Measurements from ENCODE around the gene RPTOR. TPM values are rescaled to one million over a fixed set of nuclear protein-coding genes. Genes with fewer than 3 reads are reported as not detected.

The RPTOR gene
- total RNA-seq, 2 experiments from 2014 or later, result 60.0 to 67.2 TPM

DNA sequence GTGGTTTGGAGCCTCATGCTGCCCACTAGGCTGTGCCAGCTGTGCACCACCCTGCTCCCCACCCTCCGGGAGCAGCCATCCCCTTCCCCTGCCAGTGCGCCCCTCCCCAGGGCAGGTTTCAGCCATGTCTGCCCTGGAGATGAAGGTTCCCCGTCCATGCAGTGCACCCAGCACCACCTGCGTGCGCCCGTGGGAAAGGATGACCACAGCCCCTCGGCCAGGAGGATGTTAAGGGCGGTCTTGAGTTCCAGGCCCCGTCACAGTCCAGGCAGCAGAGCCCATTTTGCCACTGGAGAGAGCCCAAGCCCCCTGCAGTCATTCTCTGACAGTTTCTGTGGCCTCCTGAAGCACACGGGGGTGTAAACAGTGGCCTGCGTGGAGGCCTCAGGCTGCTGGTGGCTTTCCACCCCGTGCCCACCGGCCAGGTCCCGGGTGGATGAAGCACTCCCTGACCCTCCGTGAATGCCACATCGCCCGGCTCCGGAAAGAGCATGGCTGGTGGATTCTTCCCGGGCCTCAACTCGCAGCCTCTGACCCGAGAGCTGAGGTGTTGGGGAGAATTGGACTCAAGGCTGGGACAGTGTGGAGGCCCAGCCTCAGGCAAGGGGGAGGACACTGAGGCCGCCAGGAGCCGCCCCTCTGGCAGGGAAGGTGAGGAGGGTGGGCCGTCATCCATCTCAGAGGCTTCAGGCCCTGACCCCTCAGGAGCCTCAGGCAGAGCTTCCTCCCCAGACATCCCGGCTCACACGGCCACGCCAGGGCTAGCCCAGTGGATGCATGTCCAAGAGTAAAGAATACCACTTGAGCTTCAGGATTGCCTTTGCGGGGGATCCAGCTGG is 377.3 kb downstream of the RPTOR start:
- ChIA-PET CTCF (no interaction called here), POLR2A (no interaction called here)

DNA sequence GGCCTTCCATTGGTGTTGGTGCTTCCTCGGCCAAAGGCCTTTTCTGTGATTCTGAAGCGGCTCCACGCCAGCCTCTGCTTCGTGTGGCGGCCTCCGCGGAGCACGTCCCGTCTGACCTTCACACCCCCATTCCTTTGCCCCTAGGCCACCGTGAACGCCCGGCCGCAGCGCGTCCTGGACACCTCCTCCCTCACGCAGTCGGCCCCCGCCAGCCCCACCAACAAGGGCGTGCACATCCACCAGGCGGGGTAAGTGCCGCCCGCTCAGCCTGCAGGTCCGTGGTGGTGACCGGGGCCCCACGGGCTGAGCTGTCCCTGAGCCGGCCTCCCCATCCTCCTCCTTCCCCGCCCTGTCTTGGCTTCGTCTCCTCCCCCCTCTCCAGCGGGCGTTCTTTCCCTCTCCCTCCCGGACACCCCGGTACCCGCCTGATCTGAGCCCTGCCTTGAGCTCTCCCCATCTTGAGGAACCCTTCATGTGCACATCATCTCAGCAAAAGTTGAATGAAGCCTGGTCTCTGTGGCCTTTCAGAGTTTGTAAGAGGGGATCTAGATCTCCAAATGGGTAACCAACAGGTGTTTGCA is 378.0 kb downstream of the RPTOR start:
- ChIA-PET CTCF (no interaction called here), POLR2A (no interaction called here)

DNA sequence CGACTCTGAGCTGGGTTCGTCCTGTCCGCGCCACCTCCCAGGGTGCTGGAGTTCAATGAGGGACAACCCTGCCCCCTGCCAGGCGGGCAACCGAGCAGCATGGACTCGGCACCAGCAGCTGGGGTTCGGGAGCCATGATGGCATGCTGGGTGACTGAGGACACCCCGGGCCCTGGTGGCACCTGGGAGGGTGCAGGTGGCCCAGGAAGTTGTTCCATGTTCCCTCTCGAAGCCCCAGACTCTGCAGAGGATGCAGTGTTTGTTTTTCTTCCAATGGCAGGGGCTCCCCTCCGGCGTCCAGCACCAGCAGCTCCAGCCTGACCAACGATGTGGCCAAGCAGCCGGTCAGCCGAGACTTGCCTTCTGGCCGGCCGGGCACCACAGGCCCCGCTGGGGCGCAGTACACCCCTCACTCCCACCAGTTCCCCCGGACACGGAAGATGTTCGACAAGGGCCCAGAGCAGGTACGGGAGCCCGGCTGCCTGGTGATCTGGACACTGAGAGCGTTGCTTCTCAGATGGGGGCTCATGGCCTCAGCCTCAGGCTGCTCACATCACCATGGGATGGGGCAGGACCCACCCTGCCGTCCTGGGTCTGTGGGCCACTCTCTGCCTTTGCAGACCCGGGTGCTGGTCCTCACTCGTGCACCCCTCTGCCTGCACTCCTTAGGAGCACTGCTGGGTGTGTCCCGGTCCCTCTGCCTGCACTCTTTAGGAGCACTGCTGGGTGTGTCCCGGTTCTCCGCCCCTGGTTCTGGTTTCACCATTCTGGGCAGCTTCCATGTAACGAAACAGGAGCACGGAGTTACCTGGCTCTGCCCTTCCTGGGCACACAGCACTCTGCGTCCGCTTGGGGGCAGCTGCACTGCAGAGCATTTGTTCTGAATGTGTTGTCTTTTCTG is 378.8 kb downstream of the RPTOR start:
- ChIA-PET CTCF (interaction anchor here (0.8 kb wide), 1 partner anchor 14 kb away, joined by 3 read pairs; no protein-coding TSS in a partner anchor), POLR2A (no interaction called here)

DNA sequence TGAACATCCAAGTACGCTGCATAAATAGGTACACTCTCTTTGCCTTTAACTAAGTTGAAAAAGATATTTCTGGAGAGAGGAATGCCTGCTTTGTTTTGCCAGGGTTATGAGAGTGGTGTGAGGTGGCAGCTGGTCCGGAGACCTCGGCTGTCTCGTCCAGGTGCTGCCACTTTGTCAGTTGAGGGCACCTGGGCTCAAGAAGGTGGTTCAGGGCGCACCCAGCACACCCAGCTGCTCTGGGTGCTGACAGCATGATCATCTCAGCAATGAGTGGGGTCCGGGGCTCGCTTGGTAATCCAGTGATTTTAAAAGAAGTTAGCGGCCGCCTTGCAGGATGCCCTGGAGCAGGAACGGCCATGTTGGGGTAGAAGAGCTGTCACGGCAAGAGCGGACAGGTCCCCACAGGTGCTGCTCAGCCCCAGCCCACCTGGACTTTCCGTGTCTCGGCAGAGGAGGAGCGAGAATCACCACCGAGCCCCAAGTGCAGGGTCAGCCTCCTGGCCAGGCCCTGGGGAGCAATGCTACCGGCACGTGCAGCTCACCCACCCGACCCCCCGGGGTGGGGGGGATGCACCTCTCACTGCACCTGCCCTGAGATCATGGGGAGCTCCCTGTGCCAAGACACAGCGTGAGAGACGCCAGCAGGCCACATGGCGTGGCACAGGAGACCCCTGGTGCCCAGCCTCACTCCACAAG is 379.6 kb downstream of the RPTOR start:
- POLR2A ChIA-PET, result no interaction called here
- CTCF ChIA-PET, result interaction anchor here (0.8 kb wide), 1 partner anchor 13 kb away, joined by 3 read pairs; no protein-coding TSS in a partner anchor

DNA sequence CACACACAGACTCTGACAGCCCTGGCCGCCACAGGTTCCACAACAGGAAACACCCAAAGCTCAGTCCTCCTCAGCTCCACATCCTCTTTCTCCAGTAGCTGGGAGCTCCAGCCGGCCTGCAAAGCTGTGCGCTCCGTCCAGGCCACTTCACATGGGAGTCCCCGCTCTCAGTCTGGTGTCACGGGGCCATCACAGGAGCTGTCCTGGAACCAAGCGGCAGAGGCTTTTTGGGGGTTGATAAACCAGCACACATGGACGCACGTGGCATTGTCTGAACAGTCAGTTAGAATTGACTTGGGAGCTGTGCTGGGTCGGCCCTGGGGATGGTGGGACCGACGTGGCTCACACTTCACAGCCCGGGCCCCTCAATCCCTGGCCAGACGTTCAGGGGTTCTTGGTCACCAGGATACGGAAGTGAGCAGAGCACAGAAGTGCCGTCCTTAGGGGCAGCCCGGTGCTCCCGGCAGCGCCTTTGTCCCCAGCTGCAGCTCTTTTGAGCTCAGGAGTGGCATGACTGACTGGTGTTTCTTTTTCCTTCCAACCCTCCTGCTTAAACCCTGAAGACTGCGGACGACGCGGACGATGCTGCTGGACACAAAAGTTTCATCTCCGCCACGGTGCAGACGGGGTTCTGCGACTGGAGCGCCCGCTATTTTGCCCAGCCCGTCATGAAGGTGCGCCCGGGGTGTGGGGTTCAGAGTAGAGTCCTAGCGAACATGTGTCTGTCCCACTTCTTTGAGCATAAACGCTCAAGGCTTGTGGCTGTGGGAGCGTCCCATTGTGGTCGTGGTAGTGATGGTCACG is 380.4 kb downstream of the RPTOR start:
- ChIA-PET POLR2A (no interaction called here), CTCF (no interaction called here)

DNA sequence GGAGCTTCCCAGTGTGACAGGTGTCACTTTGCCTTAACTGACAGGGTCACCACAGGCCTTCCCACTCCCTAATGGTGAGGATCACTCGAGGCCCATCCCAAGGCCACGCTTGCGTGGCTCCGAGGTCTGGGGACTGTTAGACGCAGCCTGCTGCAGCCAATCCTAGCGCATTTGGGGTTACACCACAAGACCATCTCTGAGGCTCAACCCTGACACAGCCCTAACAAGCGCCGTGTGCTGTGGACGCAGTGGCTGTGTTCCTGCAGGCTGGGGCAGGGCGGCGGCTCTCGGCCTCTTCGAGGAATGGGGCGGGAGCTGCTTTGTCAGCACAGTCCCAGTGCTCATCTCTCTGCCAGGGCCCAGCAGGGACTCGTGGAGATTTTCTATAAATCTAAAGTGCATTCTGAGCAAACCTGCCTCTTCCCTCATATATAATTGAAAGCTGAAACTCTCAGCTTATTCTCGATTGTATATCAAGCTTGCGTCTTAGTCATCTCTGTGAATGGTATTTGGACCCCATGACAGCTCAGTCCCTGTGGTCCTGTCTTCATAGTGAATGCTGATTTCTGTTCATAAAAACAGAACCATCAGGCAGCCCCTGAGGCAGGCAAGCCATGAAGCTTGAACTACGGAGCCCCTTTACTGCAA is 381.2 kb downstream of the RPTOR start:
- CTCF ChIA-PET, result interaction anchor here (1.1 kb wide), 1 partner anchor 21 kb away, joined by 3 read pairs; no protein-coding TSS in a partner anchor
- POLR2A ChIA-PET, result no interaction called here

DNA sequence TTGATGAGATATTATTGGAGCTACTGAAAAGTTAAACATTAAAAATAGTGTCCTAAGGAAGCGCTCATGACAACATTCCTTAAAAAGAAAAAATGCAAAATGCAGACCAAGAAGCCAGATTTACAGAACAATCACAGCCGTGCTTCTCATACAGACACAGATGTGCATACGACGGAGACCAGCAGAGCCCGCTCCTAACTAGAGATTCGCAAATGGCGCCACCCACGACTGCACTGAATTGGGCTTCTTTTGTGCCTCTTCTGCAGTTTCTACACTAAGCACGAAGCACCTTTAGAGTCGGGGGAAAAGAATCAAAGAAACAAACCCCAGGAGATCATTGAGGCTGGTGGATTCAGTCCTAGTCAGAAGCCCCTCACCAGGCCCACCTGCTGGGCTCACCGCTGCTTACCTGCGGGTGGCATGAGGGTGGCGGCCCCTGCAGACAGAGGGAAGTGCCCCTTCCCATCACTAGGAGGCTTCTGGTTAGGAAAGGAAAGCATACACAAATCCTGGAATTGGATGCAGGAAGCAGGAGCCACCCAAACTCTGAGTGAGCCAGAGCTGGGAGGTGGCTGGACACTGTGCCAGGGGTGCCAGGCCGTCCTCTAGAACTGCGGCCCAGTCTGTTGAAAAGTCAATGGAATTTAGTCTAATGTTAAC is 382.1 kb downstream of the RPTOR start:
- ChIA-PET CTCF (interaction anchor here (1.1 kb wide), 1 partner anchor 22 kb away, joined by 3 read pairs; no protein-coding TSS in a partner anchor), POLR2A (no interaction called here)

DNA sequence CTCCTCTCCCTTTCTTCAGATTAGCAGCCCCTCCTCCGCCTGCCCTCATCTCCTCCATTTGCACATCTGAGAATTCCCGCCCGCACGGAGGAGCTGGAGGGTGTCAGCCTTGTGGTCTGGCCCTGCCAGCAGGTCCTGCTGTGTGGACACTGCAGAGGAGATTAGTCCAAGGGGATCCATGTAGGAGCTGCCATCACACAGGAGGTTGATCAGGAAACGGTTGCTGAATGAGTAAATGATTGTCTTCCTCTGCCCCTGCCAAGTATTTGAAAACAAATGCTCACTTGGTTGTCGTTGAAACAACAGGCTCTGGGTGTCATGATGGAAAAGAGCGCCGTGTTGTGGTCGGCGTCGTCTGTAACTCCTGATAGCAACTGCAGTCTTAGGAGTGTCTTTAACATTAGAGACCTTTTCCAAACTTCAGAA is 383.2 kb downstream of the RPTOR start:
- ChIA-PET CTCF (no interaction called here), POLR2A (no interaction called here)

DNA sequence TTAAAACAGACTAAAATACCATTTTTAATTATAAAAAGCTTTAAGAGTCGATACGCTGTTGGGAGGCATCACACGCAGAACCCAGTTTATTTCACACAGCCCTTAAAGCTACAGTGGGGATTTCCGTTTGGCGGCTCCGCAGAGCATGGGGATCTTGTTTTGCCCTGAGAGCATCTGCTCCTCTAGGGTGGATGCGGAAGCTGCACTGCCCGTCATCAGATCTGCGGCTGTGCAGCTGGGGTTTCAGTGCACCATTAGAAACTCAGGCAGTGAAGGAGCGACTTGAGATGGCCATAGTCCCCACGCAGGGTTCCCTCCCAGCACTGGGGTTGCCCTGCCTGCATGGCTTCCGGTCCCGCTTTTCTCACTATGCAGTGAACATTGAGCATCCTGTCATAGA is 384.8 kb downstream of the RPTOR start:
- POLR2A ChIA-PET, result no interaction called here

DNA sequence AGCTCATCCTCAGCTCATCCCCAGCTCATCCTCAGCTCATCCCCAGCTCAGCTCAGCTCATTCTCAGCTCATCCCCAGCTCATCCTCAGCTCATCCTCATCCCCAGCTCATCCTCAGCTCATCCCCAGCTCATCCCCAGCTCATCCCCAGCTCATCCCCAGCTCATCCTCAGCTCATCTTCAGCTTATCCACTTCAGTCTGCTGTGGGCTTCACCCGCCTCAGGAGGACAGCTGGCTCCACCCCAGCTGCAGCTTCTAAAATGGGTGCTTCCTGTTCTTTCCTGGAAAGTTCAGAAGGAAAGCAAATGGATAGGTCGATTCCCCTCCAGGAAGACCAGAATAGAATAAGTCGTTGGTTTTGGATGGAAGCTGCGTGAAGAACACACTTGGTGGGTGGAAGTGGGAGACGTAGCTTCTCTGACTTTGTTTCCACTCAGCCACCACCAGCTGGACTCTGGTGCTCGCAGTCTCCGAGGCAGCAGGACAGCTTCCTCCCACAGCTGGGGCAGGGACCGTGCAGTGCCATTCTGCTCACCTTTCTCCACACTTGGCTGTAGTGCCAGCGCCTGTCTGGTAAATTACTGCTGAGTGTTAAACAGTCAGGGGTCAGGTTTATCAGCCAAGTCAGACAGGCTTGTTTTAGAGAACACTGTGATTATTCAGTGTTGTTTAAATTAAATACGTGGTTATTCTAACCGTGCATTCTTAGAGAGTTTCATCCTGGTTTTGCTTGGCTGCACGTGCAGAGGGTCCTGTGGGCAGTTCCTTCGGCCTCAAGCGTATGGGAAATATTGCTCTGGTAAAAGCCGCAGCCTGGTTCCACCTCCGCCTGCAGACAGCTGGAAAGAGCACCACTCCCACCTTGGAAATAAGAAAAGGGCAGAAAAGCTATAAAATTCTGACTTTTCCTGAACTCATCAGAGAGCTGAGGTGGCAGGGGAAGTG is 386.0 kb downstream of the RPTOR start:
- ChIA-PET POLR2A (no interaction called here), CTCF (no interaction called here)

More for the DNA sequence above, 384.8 kb downstream of the RPTOR start:
- CTCF ChIA-PET, result no interaction called here

DNA sequence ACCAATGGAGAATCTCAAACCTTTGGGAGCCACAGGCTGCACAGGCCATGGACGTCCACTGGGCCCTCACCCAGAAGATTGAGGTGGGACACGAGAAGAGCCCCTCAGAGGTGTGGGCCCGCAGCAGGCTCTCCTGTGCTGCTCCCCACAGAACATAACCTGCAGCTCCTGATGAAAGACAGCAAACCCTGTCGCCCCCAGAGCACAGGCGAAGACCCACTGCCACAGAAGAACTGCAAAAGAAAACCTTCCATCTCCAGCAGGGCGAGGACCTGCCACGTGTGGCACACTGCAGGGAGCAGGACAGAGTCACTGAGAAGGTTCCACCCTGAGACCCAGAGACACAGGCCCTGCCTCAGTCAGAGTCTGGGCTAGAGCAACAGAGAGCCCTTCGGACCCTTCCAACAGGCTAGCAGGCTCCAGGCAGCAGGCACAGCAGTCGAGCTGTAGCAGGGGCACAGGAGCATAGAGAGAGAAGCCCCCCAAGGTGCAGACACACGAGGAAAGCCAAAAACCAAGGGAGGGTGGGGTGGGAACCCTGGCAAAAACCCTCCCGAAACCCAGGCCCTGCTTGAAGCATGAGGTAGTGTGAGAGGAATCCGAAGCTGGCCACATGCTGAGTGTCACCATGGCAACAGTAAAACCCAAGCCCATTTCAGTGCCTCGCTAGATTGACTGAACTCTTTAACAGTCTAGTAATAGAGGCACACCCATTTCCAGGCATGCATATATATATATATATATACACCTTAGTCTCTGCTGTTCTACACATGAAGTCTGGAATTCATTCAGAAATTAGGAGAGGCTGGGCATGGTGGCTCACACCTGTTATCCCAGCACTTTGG is 387.0 kb downstream of the RPTOR start:
- CTCF ChIA-PET, result no interaction called here
- POLR2A ChIA-PET, result no interaction called here

DNA sequence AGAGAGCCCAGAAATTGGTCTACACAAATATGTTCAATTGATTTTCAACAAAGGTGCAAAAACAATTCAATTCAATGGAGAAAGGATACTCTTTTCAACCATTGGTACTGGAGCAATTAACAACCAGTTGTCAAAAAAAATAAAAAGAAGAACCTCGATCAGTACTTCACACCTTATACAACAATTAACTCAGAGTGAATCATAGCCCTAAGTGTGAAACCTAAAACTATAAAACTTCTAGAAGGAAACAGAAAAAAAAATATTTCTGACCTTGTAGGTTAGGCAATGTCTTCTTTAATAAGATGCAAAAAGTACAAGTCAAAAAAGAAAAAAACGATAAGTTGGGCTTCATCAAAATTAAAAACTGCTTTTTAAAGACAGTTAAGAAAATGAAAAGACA is 390.9 kb downstream of the RPTOR start:
- CTCF ChIA-PET, result no interaction called here
- POLR2A ChIA-PET, result no interaction called here

DNA sequence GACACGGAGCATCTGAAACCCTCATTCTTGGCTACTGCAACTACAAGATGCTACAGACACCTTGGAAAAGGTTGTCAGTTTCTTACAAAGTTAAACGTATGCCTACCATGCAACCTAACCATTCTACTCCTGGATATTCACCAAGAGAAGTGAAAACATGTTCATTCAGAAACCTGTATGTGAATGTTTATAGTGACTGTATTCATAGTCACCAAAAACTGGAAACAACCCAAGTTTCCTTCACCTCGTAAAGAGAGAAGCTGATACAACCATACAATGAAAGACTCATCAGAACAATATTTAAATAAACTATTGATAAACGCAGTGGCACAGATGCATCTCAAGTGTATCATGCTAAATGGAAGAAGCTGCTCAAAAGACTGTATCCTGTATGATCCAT is 391.6 kb downstream of the RPTOR start:
- CTCF ChIA-PET, result no interaction called here
- POLR2A ChIA-PET, result no interaction called here

DNA sequence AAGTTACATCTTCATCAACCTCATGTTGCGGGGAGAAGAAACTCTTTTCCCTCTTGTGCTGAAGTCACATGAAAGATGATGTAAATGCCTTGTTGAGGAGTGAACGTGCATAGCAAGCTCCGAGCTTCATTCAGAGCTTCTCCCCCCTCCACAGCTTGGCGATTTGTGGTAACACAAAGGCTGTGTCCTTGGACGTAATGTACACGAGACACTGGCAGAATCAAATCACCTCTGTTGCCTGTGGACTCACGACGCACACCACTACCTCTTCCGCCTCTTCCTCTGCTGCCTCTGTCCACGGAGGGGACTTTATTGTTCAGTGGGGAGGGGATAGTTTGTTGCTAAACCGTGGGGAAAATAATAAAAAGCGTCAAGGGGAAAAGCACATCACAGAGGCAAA is 392.1 kb downstream of the RPTOR start:
- POLR2A ChIA-PET, result interaction anchor here (0.6 kb wide), 1 partner anchor 26 kb away, joined by 3 read pairs; no protein-coding TSS in a partner anchor

DNA sequence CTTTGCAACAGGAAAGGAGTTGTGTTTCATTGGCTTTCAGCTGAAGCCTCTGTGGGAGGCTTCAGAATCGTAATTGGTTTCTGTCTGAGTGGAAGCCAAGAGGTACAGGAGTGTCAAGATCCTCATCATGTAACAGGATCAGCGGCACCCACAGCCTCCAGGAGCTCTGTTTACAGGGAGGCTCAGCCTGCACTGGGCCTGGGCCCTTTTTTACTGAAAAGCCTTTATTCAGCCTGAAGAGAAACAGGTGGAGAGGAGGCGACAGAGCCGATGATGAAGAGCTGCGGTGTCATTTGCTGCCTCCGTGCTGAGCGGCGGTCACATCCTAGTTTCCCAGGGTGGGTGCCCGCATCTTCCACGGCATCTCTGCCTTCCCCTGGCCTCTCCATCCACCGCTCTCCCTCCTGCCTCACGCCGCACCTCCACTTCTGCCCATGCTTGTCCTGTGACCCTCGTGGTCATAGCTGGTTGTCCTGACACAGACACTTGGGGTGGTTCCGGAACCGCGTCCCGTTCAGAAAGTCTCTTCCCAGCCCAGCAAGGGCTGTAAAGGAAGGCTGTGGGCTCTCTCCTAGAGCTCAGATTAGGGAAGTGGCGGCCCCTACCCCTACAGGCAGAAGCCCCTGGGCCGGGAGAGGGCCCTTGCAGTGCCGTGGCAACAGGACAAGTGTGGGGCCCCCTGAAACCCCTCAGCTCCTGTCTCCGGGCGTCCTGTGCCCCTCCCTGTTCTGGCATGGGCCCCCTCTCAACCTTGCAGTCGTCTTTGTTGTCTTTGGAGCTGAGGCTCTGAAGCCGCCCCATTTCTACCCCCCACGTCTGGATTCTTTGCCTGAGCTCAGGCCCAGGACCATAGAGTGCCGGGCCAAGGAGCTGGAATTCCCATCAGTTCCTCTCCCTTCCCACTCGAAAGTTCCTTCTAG is 393.1 kb downstream of the RPTOR start:
- POLR2A ChIA-PET, result interaction anchor here (0.8 kb wide), 1 partner anchor 48 kb away, joined by 3 read pairs; no protein-coding TSS in a partner anchor
- CTCF ChIA-PET, result interaction anchor here (0.7 to 1.5 kb wide), 4 partner anchors 14 to 511 kb away, joined by 3 read pairs; no protein-coding TSS in a partner anchor

More for the DNA sequence above, 392.1 kb downstream of the RPTOR start:
- CTCF ChIA-PET, result interaction anchor here (1.5 kb wide), 1 partner anchor 510 kb away, joined by 3 read pairs; no protein-coding TSS in a partner anchor

All from activated CD8-positive, alpha-beta memory T cell treated with anti-CD3 and anti-CD28 coated beads for 36 hours (primary cell).